Large intestine (tissue), 3 donors: ENCODE results near the gene ASTN2. TPM values are rescaled to one million over a fixed set of nuclear protein-coding genes. Genes with fewer than 3 reads are reported as not detected.

ENCODE experiments used
- DNase-seq, 2 donors: peaks; one replicate each; pipeline versions ENCODE4 v3.0.0 to v3.0.0-alpha.2; 2013
- H3K27ac ChIP-seq: one replicate; pipeline ENCODE4 v1.5.1; 2013; ENCODE audit warnings: low read length
- H3K27me3 ChIP-seq: 2 replicates; pipeline ENCODE4 v1.6.1; 2013; ENCODE audit warnings: low read length; ENCODE audit not compliant: control insufficient read depth, insufficient read depth
- H3K36me3 ChIP-seq: 2 replicates; pipeline ENCODE4 v1.6.1; 2013; ENCODE audit warnings: low read length; ENCODE audit not compliant: control insufficient read depth, insufficient read depth
- H3K4me1 ChIP-seq: one replicate; pipeline ENCODE4 v1.6.1; 2013; ENCODE audit warnings: low read length; ENCODE audit not compliant: control insufficient read depth, insufficient read depth
- H3K4me3 ChIP-seq: one replicate; pipeline ENCODE4 v1.5.1; 2013; ENCODE audit warnings: low read length
- H3K9me3 ChIP-seq: one replicate; pipeline ENCODE4 v1.6.1; 2013; ENCODE audit warnings: mild to moderate bottlenecking, low read depth, low read length, moderate library complexity; ENCODE audit not compliant: control insufficient read depth
- WGBS: methylation state at CpG from one replicate; pipeline ENCODE4 v1.1.5; 2013; ENCODE audit warnings: low lambda C conversion rate; ENCODE audit not compliant: insufficient coverage; 5-methylcytosine and 5-hydroxymethylcytosine counted together
- polyA plus RNA-seq: library from polyadenylated mRNA; unstranded; fragments of 120-200 nt; gene quantifications from one replicate; pipeline ENCODE4 v1.2.1, GENCODE V29; 2013

Gene ASTN2
- polyA plus RNA-seq, 1 donor = 11.4 TPM

DNA sequence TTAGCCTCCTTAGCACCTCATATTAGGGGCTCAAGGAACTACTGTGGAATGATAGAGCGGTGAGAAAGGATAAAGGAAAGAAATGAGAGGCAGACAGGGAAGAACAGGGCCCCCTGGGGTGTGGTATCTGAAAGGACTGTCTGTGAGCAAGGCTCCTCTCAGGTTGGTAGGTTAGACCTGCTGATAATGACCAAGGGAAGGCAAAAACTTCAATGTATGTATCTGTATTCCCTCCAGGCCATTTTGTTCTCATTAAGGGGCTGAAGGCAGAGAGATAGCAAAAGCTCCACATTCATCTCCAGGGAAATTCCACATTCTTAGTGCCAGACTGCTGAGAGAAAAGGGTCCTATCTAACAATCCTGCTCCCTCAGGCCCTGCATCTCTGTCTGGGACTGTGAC, 699.1 kb downstream of the ASTN2 start:
- 100% methylated on average over 1 of the region's 1 CpG for WGBS

GRCh38 chr9:116713271-116713670, 701.6 kb downstream of the ASTN2 start:
- DNase-seq = no peak
- WGBS = 100% methylated on average over 3 of the region's 4 CpGs
- H3K4me3 ChIP-seq = no peak overlapping the region
- H3K9me3 ChIP-seq = no peaks in the 10 kb centered on the region
- H3K4me1 ChIP-seq = peaks cover 4% of the 10 kb centered on the region
- H3K36me3 ChIP-seq = no peaks in the 10 kb centered on the region
- H3K27ac ChIP-seq = no peak overlapping the region
- no peaks in the 10 kb centered on the region for H3K27me3 ChIP-seq

More for the DNA sequence above, 699.1 kb downstream of the ASTN2 start:
- H3K27me3 ChIP-seq = no peaks in the 10 kb centered on the region
- no peaks in the 10 kb centered on the region for H3K36me3 ChIP-seq
- H3K4me3 ChIP-seq = no peak overlapping the region
- DNase-seq = no peak
- H3K9me3 ChIP-seq = no peaks in the 10 kb centered on the region
- no peak overlapping the region for H3K27ac ChIP-seq
- H3K4me1 ChIP-seq = peaks cover 4% of the 10 kb centered on the region

DNA sequence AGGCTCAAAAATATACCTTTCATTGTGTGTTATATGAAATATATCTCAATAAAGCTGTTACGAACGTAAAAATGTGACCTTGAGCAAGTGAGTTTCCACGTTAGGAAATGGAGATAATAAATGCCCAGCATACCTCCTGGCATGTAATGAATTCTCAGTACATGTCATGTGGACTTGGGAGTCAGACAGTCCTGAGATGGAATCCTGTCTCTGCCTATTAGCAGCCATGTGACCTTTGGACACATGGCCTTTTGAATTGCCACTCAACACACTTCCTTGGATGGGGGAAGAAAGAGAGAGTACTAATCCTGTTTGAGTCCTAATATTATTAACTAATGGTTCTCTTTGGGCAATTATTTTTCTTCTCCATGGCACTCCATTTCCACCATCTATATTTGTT, 702.1 kb downstream of the ASTN2 start:
- no peaks in the 10 kb centered on the region for H3K27me3 ChIP-seq
- H3K4me3 ChIP-seq = no peak overlapping the region
- H3K4me1 ChIP-seq = peaks cover 4% of the 10 kb centered on the region
- H3K36me3 ChIP-seq = no peaks in the 10 kb centered on the region
- no peak overlapping the region for H3K27ac ChIP-seq
- no peaks in the 10 kb centered on the region for H3K9me3 ChIP-seq
- 50% methylated on average over 3 of the region's 3 CpGs for WGBS
- DNase-seq = peak; percentile 61 to 71

- Histone ChIP-seq H3K36me3 (peaks cover 2% of the 10 kb centered on the region), H3K27me3 (no peaks in the 10 kb centered on the region), H3K27ac (no peak overlapping the region), H3K4me3 (no peak overlapping the region), H3K4me1 (no peaks in the 10 kb centered on the region), H3K9me3 (no peaks in the 10 kb centered on the region)
- no peak for DNase-seq
- no CpG with 5 or more reads among the region's 8 CpGs for WGBS
Observed at GRCh38 chr9:116706310-116707290, 708.3 kb downstream of the ASTN2 start.

DNA sequence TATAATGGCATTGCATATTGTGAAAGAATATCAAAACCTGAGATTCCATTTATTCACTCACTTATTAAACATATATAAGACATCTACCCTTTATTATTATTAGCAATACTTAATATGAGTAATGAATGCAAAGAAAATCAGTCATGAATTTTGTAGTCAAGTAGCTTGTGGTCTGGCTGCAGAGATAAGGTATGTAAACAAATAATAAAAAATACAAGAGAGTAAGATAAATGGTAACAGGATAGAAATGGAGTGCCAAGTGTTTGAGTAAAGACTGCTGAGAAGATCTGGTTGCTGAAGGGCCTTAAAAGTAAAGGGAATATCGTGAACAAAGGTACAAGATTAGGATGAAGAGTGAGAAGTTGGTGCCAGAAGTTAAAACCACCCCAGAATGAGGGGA, 709.3 kb downstream of the ASTN2 start:
- H3K4me1 ChIP-seq = no peaks in the 10 kb centered on the region
- no peak for DNase-seq
- no peak overlapping the region for H3K27ac ChIP-seq
- peaks cover 9% of the 10 kb centered on the region for H3K36me3 ChIP-seq
- no CpG with 5 or more reads among the region's 1 CpG for WGBS
- no peaks in the 10 kb centered on the region for H3K9me3 ChIP-seq
- H3K4me3 ChIP-seq = no peak overlapping the region
- no peaks in the 10 kb centered on the region for H3K27me3 ChIP-seq

DNA sequence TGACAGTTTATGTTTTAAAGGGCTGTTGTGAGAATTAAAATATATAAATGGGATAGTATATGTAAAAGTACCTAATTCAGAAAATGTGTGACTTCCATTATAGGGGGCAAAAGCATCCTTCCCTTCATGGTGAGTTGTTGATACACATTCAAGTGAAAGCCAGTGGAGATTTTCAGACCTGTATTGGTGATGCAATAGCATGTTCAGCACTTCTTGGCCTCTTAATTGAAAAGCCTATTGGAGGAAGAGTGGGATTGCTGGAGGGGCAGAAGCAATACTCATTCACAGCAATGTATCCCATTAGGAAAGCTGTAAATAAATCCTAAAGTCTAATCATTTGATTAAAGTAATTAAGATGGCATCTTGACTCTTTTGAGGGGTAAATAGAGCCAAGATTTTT, 710.4 kb downstream of the ASTN2 start:
- DNase-seq = no peak
- Histone ChIP-seq H3K4me1 (no peaks in the 10 kb centered on the region), H3K27me3 (no peaks in the 10 kb centered on the region), H3K36me3 (peaks cover 19% of the 10 kb centered on the region), H3K4me3 (no peak overlapping the region), H3K9me3 (no peaks in the 10 kb centered on the region), H3K27ac (no peak overlapping the region)

DNA sequence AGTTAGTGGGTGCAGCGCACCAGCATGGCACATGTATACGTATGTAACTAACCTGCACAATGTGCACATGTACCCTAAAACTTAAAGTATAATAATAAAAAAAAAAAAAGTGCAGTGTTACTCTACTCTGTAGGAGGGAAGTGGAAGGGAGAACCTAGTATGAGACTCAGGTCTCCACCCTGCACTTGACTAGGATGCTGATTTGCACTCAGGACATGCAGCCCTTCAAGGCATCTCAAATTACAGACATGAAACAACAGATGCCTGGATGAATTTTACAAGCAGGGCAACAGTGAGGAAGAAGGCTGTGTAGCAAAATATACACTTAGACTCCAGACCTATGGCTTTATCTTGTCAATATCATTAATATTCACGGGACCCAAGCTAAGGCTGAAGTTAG, 711.2 kb downstream of the ASTN2 start:
- DNase-seq = no peak
- Histone ChIP-seq H3K9me3 (no peaks in the 10 kb centered on the region), H3K36me3 (peaks cover 28% of the 10 kb centered on the region), H3K4me3 (no peak overlapping the region), H3K27ac (no peak overlapping the region), H3K4me1 (no peaks in the 10 kb centered on the region), H3K27me3 (no peaks in the 10 kb centered on the region)
- no CpG with 5 or more reads among the region's 3 CpGs for WGBS

GRCh38 chr9:116701940-116702642, 712.8 kb downstream of the ASTN2 start:
- H3K27me3 ChIP-seq = no peaks in the 10 kb centered on the region
- no peak for DNase-seq
- H3K36me3 ChIP-seq = peaks cover 40% of the 10 kb centered on the region
- WGBS = 100% methylated on average over 1 of the region's 2 CpGs
- no peak overlapping the region for H3K27ac ChIP-seq
- H3K4me1 ChIP-seq = peaks cover 4% of the 10 kb centered on the region
- H3K9me3 ChIP-seq = no peaks in the 10 kb centered on the region
- no peak overlapping the region for H3K4me3 ChIP-seq

DNA sequence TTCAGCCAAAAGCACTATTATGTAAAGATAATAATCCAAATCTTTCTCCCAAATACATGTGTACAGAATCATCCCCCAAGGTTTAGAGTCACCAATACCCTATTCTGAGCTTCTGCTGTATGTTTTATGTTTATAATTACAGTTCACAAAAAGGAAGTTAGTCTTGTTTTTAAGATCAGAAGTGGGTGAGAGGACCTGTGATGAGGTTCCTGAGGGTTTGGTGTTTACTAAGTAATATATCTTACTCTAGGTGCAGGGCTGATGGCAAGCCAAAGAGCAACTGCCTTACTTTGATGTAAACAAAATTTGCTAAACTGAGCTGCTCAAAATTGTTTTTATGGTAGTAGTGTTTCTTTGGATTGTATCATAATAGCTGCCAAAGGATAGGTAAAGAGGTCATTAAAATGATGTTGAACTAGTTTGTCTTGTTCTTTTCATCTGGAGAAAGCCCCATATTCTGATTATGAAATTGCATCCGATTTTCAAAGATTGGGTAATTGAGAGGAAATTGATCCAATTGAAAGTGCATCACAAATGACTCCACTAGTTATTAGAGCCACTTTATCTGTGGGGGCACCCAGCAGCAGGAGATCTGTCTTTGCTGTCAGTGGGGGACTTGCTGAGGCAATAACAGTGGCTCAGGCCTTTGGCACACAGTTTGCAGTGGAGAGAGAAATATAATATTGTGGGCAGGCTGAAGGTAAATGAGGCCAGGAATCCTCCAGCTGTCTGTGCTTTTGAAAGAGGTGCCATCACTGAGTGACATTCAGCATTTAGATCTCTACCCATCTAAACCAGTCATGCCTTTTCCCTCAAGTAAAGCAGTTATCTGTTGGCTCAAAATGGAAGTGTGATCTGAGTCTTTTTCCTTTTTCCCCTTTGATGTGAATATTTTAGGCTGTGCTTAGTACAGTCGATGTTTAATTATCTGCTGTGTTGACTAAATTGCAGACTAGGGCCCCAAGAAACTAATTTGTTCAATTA, 713.7 kb downstream of the ASTN2 start:
- H3K4me1 ChIP-seq = peaks cover 4% of the 10 kb centered on the region
- H3K27me3 ChIP-seq = no peaks in the 10 kb centered on the region
- DNase-seq = no peak
- no peak overlapping the region for H3K4me3 ChIP-seq
- peaks cover 40% of the 10 kb centered on the region for H3K36me3 ChIP-seq
- H3K9me3 ChIP-seq = no peaks in the 10 kb centered on the region
- no CpG with 5 or more reads among the region's 2 CpGs for WGBS
- no peak overlapping the region for H3K27ac ChIP-seq

DNA sequence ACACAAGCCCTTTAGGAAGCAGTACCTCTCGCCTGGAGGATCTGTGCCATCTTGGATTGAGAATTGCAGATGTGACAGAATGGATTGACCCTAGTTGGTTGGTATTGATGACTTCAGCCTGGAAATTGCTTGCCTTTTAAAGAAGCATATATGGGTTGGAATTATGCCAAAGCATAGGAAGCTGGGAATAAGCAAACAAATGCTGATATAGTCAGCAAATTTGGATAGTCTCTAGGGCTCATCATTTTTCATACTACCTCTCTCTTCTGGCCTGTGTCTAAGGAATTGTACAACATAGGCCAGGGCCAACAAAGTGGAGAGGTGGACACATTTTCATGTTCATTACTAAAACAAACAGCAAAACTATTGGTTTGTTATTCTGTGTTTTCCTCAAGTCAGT, 714.6 kb downstream of the ASTN2 start:
- no peaks in the 10 kb centered on the region for H3K27me3 ChIP-seq
- no peaks in the 10 kb centered on the region for H3K9me3 ChIP-seq
- H3K4me3 ChIP-seq = no peak overlapping the region
- no CpG with 5 or more reads among the region's 1 CpG for WGBS
- no peak overlapping the region for H3K27ac ChIP-seq
- no peak for DNase-seq
- H3K36me3 ChIP-seq = peaks cover 40% of the 10 kb centered on the region
- H3K4me1 ChIP-seq = peaks cover 7% of the 10 kb centered on the region
